Smooth muscle cell (in vitro differentiated cells): ENCODE results near the gene NECAP2. TPM values are rescaled to one million over a fixed set of nuclear protein-coding genes. Genes with fewer than 3 reads are reported as not detected.

Experiments used
- DNase-seq: peaks from one replicate; lab custom pipeline; 2025; ENCODE audit not compliant: unreplicated experiment; lab: John Stamatoyannopoulos, UW
- H2AFZ ChIP-seq: fragments of 200-600 bp; sonication (generic); 2 replicates; pipeline ENCODE4 v1.6.0; 2016; ENCODE audit warnings: antibody characterized with exemption, low read depth, mild to moderate bottlenecking
- H3F3A ChIP-seq: fragments of 200-600 bp; sonication (generic); 2 replicates; pipeline ENCODE4 v1.6.0; 2017; ENCODE audit warnings: antibody characterized with exemption, low read depth
- H3K27ac ChIP-seq: fragments of 200-600 bp; sonication (generic); 2 replicates; pipeline ENCODE4 v1.5.1; 2016; ENCODE audit warnings: low read depth, mild to moderate bottlenecking
- H3K27me3 ChIP-seq: fragments of 200-600 bp; sonication (generic); 2 replicates; pipeline ENCODE4 v1.6.1; 2016; ENCODE audit warnings: low read depth, mild to moderate bottlenecking
- H3K36me3 ChIP-seq: fragments of 200-600 bp; sonication (generic); 2 replicates; pipeline ENCODE4 v1.5.1; 2016; ENCODE audit warnings: low read depth
- H3K4me1 ChIP-seq: fragments of 200-600 bp; sonication (generic); 2 replicates; pipeline ENCODE4 v1.5.1; 2016; ENCODE audit warnings: low read depth
- H3K4me2 ChIP-seq: fragments of 200-600 bp; sonication (generic); 2 replicates; pipeline ENCODE4 v1.6.0; 2016; ENCODE audit warnings: mild to moderate bottlenecking
- H3K4me3 ChIP-seq: fragments of 200-600 bp; sonication (generic); 2 replicates; pipeline ENCODE4 v1.5.1; 2016; ENCODE audit warnings: mild to moderate bottlenecking
- H3K79me2 ChIP-seq: fragments of 200-600 bp; sonication (generic); 2 replicates; pipeline ENCODE4 v1.6.0; 2016; ENCODE audit warnings: low read depth, mild to moderate bottlenecking
- H3K9ac ChIP-seq: fragments of 200-600 bp; sonication (generic); 2 replicates; pipeline ENCODE4 v1.6.0; 2016; ENCODE audit warnings: low read depth
- H3K9me3 ChIP-seq: fragments of 200-600 bp; sonication (generic); replicated peaks from 2 replicates; pipeline ENCODE4 v1.5.1; 2016; ENCODE audit warnings: low read depth
- H4K20me1 ChIP-seq: fragments of 200-600 bp; sonication (generic); 2 replicates; pipeline ENCODE4 v1.6.0; 2016; ENCODE audit warnings: low read depth
- CTCF ChIP-seq: fragments of 200-600 bp; sonication (generic); IDR thresholded peaks from 2 replicates; pipeline ENCODE4 v1.5.1; 2017; ENCODE audit warnings: borderline replicate concordance, mild to moderate bottlenecking, antibody characterized with exemption; ENCODE audit not compliant: insufficient read depth, poor library complexity, severe bottlenecking
- WGBS: methylation state at CpG from one replicate; pipeline ENCODE4 v1.1.7; 2016; ENCODE audit warnings: low lambda C conversion rate; 5-methylcytosine and 5-hydroxymethylcytosine counted together
- polyA plus RNA-seq: library from polyadenylated mRNA; unstranded; fragments of >200 nt; fragmentation: Nextera tagmentation; extraction: Ambion mirVana; gene quantifications from 2 replicates; pipeline ENCODE4 v1.2.1, GENCODE V29; 2016
- total RNA-seq: library from RNA; depleted of rRNA; stranded (reverse); fragments of >200 nt; gene quantifications from 2 replicates; pipeline ENCODE4 v1.2.3, GENCODE V29; 2014

The NECAP2 gene
- total and polyA plus RNA-seq, 2 experiments from 2014 or later: 49.5 to 60.0 TPM

- H3K79me2 ChIP-seq: no peaks in the 10 kb centered on the region
- H3K9me3 ChIP-seq: no peaks in the 10 kb centered on the region
- H3K36me3 ChIP-seq: no peaks in the 10 kb centered on the region
- no peak for TF ChIP-seq CTCF
- H3K4me1 ChIP-seq: no peaks in the 10 kb centered on the region
- H2AFZ ChIP-seq: no peak overlapping the region
- H3K4me2 ChIP-seq: no peak overlapping the region
- H4K20me1 ChIP-seq: no peaks in the 10 kb centered on the region
- H3K27ac ChIP-seq: no peak overlapping the region
- no peak overlapping the region for H3K4me3 ChIP-seq
- no peak for DNase-seq
- no peaks in the 10 kb centered on the region for H3F3A ChIP-seq
- no peak overlapping the region for H3K9ac ChIP-seq
- no peaks in the 10 kb centered on the region for H3K27me3 ChIP-seq
- 95% methylated on average over 10 of the region's 10 CpGs for WGBS
These were observed 15.1 kb upstream of the NECAP2 start for GRCh38 chr1:16425125-16426025.

GRCh38 chr1:16430606-16431005 is 9.9 kb upstream of the NECAP2 start:
- Histone ChIP-seq H3K79me2 (no peaks in the 10 kb centered on the region), H3K27ac (no peak overlapping the region), H3K27me3 (no peaks in the 10 kb centered on the region), H3K4me1 (no peaks in the 10 kb centered on the region), H3K36me3 (no peaks in the 10 kb centered on the region), H4K20me1 (no peaks in the 10 kb centered on the region), H3K4me2 (no peak overlapping the region), H3F3A (no peaks in the 10 kb centered on the region), H3K9me3 (no peaks in the 10 kb centered on the region), H2AFZ (no peak overlapping the region), H3K4me3 (no peak overlapping the region), H3K9ac (no peak overlapping the region)
- no peak for DNase-seq
- TF ChIP-seq CTCF: no peak
- 94% methylated on average over 3 of the region's 3 CpGs for WGBS

GRCh38 chr1:16433030-16433429 is 7.5 kb upstream of the NECAP2 start:
- Histone ChIP-seq H2AFZ (no peak overlapping the region), H3K9ac (no peak overlapping the region), H3K4me2 (no peak overlapping the region), H4K20me1 (no peaks in the 10 kb centered on the region), H3K27me3 (no peaks in the 10 kb centered on the region), H3K36me3 (no peaks in the 10 kb centered on the region), H3K79me2 (no peaks in the 10 kb centered on the region), H3K4me1 (no peaks in the 10 kb centered on the region), H3F3A (no peaks in the 10 kb centered on the region), H3K27ac (no peak overlapping the region), H3K4me3 (no peak overlapping the region), H3K9me3 (no peaks in the 10 kb centered on the region)
- no peak for TF ChIP-seq CTCF
- WGBS: 84% methylated on average over 9 of the region's 9 CpGs
- no peak for DNase-seq

- Histone ChIP-seq H3F3A (no peaks in the 10 kb centered on the region), H3K4me1 (no peaks in the 10 kb centered on the region), H3K4me2 (no peak overlapping the region), H3K27me3 (no peaks in the 10 kb centered on the region), H3K4me3 (no peak overlapping the region), H3K9me3 (no peaks in the 10 kb centered on the region), H2AFZ (no peak overlapping the region), H3K36me3 (no peaks in the 10 kb centered on the region), H3K79me2 (no peaks in the 10 kb centered on the region), H4K20me1 (no peaks in the 10 kb centered on the region), H3K27ac (no peak overlapping the region), H3K9ac (no peak overlapping the region)
- no peak for DNase-seq
- 96% methylated on average over 4 of the region's 4 CpGs for WGBS
- TF ChIP-seq CTCF: no peak
These were observed 6.5 kb upstream of the NECAP2 start for GRCh38 chr1:16434007-16434406.
